Measurements from ENCODE around the gene TMEM219. TPM values are rescaled to one million over a fixed set of nuclear protein-coding genes. Genes with fewer than 3 reads are reported as not detected.

The TMEM219 gene
- total RNA-seq, 1 donor from 2014 or later: 85.9 TPM

- H3K27me3 Mint-ChIP-seq (ENCODE audit: low read depth): no peaks in the 10 kb centered on the region
- no peak for DNase-seq (ENCODE audit: low spot score in 2 of 2, unreplicated experiment in 2 of 2)
- no peak for TF ChIP-seq CTCF (IDR thresholded peaks at IDR 0.05; ENCODE audit: unreplicated experiment)
- H3K4me3 Mint-ChIP-seq: no peak overlapping the region
- no peak overlapping the region for H3K27ac Mint-ChIP-seq
- H3K9me3 Mint-ChIP-seq: no peaks in the 10 kb centered on the region
- H3K36me3 Mint-ChIP-seq: peaks cover 7% of the 10 kb centered on the region
- H3K4me1 Mint-ChIP-seq: peaks cover 15% of the 10 kb centered on the region
Measured at GRCh38 chr16:29999605-30000004, 37.7 kb downstream of the TMEM219 start.

- Mint-ChIP-seq H3K27me3 (ENCODE audit: low read depth) (no peaks in the 10 kb centered on the region), H3K9me3 (no peaks in the 10 kb centered on the region), H3K36me3 (peaks cover 7% of the 10 kb centered on the region), H3K27ac (no peak overlapping the region), H3K4me1 (peaks cover 9% of the 10 kb centered on the region), H3K4me3 (no peak overlapping the region)
- no peak for TF ChIP-seq CTCF (IDR thresholded peaks at IDR 0.05; ENCODE audit: unreplicated experiment)
- no peak for DNase-seq (ENCODE audit: low spot score in 2 of 2, unreplicated experiment in 2 of 2)
Measured at GRCh38 chr16:30000735-30001631, 39.1 kb downstream of the TMEM219 start.

- Mint-ChIP-seq H3K27me3 (ENCODE audit: low read depth) (peaks cover 4% of the 10 kb centered on the region), H3K4me3 (no peak overlapping the region), H3K36me3 (peaks cover 7% of the 10 kb centered on the region), H3K4me1 (no peaks in the 10 kb centered on the region), H3K27ac (no peak overlapping the region), H3K9me3 (no peaks in the 10 kb centered on the region)
- no peak for DNase-seq (ENCODE audit: low spot score in 2 of 2, unreplicated experiment in 2 of 2)
- no peak for TF ChIP-seq CTCF (IDR thresholded peaks at IDR 0.05; ENCODE audit: unreplicated experiment)
Measured at GRCh38 chr16:30002614-30003346, 40.9 kb downstream of the TMEM219 start.

GRCh38 chr16:30003670-30004423, 42.0 kb downstream of the TMEM219 start:
- no peak overlapping the region for H3K27ac Mint-ChIP-seq
- H3K4me3 Mint-ChIP-seq: no peak overlapping the region
- no peak for TF ChIP-seq CTCF (IDR thresholded peaks at IDR 0.05; ENCODE audit: unreplicated experiment)
- peaks cover 7% of the 10 kb centered on the region for H3K36me3 Mint-ChIP-seq
- H3K27me3 Mint-ChIP-seq (ENCODE audit: low read depth): peaks cover 13% of the 10 kb centered on the region
- no peak for DNase-seq (ENCODE audit: low spot score in 2 of 2, unreplicated experiment in 2 of 2)
- no peaks in the 10 kb centered on the region for H3K4me1 Mint-ChIP-seq
- H3K9me3 Mint-ChIP-seq: no peaks in the 10 kb centered on the region

- no peak for TF ChIP-seq CTCF (IDR thresholded peaks at IDR 0.05; ENCODE audit: unreplicated experiment)
- peaks cover 2% of the 10 kb centered on the region for H3K4me1 Mint-ChIP-seq
- no peak overlapping the region for H3K27ac Mint-ChIP-seq
- H3K9me3 Mint-ChIP-seq: no peaks in the 10 kb centered on the region
- H3K36me3 Mint-ChIP-seq: peaks cover 7% of the 10 kb centered on the region
- no peak overlapping the region for H3K4me3 Mint-ChIP-seq
- H3K27me3 Mint-ChIP-seq (ENCODE audit: low read depth): peaks cover 19% of the 10 kb centered on the region
- DNase-seq (ENCODE audit: low spot score in 2 of 2, unreplicated experiment in 2 of 2): no peak
Measured at GRCh38 chr16:30004424-30004776, 42.5 kb downstream of the TMEM219 start.
